CD14-positive monocyte (primary cell): ENCODE data around the gene CCDC88B. TPM values are rescaled to one million over a fixed set of nuclear protein-coding genes. Genes with fewer than 3 reads are reported as not detected.

Source experiments
- DNase-seq, 3 donors: peaks; one replicate each; pipeline ENCODE4 v3.0.0-alpha.2; 2011 to 2022
- H2AFZ ChIP-seq: 2 replicates; pipeline ENCODE4 v1.6.0; 2012; ENCODE audit warnings: mild to moderate bottlenecking, low read depth, low read length, inconsistent platforms; ENCODE audit not compliant: insufficient read depth, poor library complexity, severe bottlenecking
- H3K27ac ChIP-seq, 2 donors: 1 replicate in 1 of 2; 2 replicates in 1 of 2; pipeline ENCODE4 v1.5.1; 2012 to 2013; ENCODE audit warnings: low read length in 2 of 2, control low read depth in 1 of 2, inconsistent platforms in 1 of 2, low read depth in 1 of 2, mild to moderate bottlenecking in 1 of 2
- H3K27me3 ChIP-seq, 2 donors: one replicate each; pipeline versions ENCODE4 v1.6.0 to v1.6.1; 2011 to 2013; ENCODE audit warnings: low read length in 2 of 2; ENCODE audit not compliant: control insufficient read depth in 2 of 2, insufficient read depth in 2 of 2
- H3K36me3 ChIP-seq, 2 donors: replicated peaks in 1 of 2; 1 replicate in 1 of 2; 2 replicates in 1 of 2; pipeline versions ENCODE4 v1.5.1 to v1.6.1; 2012 to 2013; ENCODE audit warnings: low read length in 2 of 2, control low read depth in 1 of 2, inconsistent platforms in 1 of 2, mild to moderate bottlenecking in 1 of 2; ENCODE audit not compliant: insufficient read depth in 2 of 2, control insufficient read depth in 1 of 2
- H3K4me1 ChIP-seq, 2 donors: 1 replicate in 1 of 2; 2 replicates in 1 of 2; pipeline versions ENCODE4 v1.5.1 to v1.6.1; 2012 to 2013; ENCODE audit warnings: low read length in 2 of 2, control low read depth in 1 of 2, inconsistent platforms in 1 of 2, mild to moderate bottlenecking in 1 of 2, moderate library complexity in 1 of 2; ENCODE audit not compliant: insufficient read depth in 2 of 2, control insufficient read depth in 1 of 2
- H3K4me2 ChIP-seq: replicated peaks from 2 replicates; pipeline ENCODE3; 2012; ENCODE audit warnings: low read length, moderate library complexity, mild to moderate bottlenecking; ENCODE audit not compliant: poor library complexity, severe bottlenecking; ENCODE audit errors: extremely low read depth
- H3K4me3 ChIP-seq, 3 experiments: fragments of 200-600 bp in 1 of 3; sonication (generic) in 1 of 3; replicated peaks in 1 of 3; 1 replicate in 2 of 3; 2 replicates in 1 of 3; pipeline ENCODE4 v1.5.1; 2011 to 2013; ENCODE audit warnings: low read length in 3 of 3, mild to moderate bottlenecking in 3 of 3, control low read depth in 2 of 3, low read depth in 2 of 3, inconsistent platforms in 1 of 3, moderate library complexity in 1 of 3
- H3K79me2 ChIP-seq: 2 replicates; pipeline ENCODE4 v1.6.0; 2012; ENCODE audit warnings: mild to moderate bottlenecking, control low read depth, inconsistent platforms, low read length, moderate library complexity; ENCODE audit not compliant: insufficient read depth
- H3K9ac ChIP-seq: 2 replicates; pipeline ENCODE4 v1.6.0; 2017; ENCODE audit warnings: low read length, mild to moderate bottlenecking; ENCODE audit not compliant: insufficient read depth, poor library complexity, severe bottlenecking
- H3K9me3 ChIP-seq, 2 donors: replicated peaks in 1 of 2; 1 replicate in 1 of 2; 2 replicates in 1 of 2; pipeline versions ENCODE4 v1.5.1 to v1.6.1; 2012 to 2013; ENCODE audit warnings: low read length in 2 of 2, control low read depth in 1 of 2; ENCODE audit not compliant: control insufficient read depth in 1 of 2, insufficient read depth in 1 of 2
- H4K20me1 ChIP-seq: 2 replicates; pipeline ENCODE4 v1.6.0; 2012; ENCODE audit warnings: mild to moderate bottlenecking, low read length, control low read depth, moderate library complexity; ENCODE audit not compliant: insufficient read depth
- H3K27ac Mint-ChIP-seq, 7 donors: one replicate each; pipeline ENCODE4 v1.8.0; 2020; ENCODE audit warnings: mild to moderate bottlenecking in 7 of 7, mixed read lengths in 7 of 7, moderate library complexity in 6 of 7, inconsistent platforms in 2 of 7
- H3K27me3 Mint-ChIP-seq, 3 donors: one replicate each; pipeline ENCODE4 v1.8.0; 2021 to 2022; ENCODE audit warnings: low read depth in 3 of 3, mild to moderate bottlenecking in 3 of 3, mixed read lengths in 3 of 3, moderate library complexity in 3 of 3, inconsistent platforms in 1 of 3
- H3K36me3 Mint-ChIP-seq, 2 donors: one replicate each; pipeline ENCODE4 v1.8.0; 2020; ENCODE audit warnings: mixed read lengths in 2 of 2, inconsistent platforms in 1 of 2, mild to moderate bottlenecking in 1 of 2
- H3K4me1 Mint-ChIP-seq: one replicate; pipeline ENCODE4 v1.8.0; 2020; ENCODE audit warnings: mild to moderate bottlenecking, mixed read lengths
- H3K4me3 Mint-ChIP-seq, 2 donors: one replicate each; pipeline ENCODE4 v1.8.0; 2020; ENCODE audit warnings: mild to moderate bottlenecking in 2 of 2, mixed read lengths in 2 of 2, moderate library complexity in 1 of 2
- H3K9me3 Mint-ChIP-seq, 7 donors: one replicate each; pipeline ENCODE4 v1.8.0; 2020 to 2022; ENCODE audit warnings: mixed read lengths in 7 of 7, mild to moderate bottlenecking in 6 of 7, moderate library complexity in 6 of 7, inconsistent platforms in 2 of 7
- CTCF ChIP-seq: fragments of 200-600 bp; IDR thresholded peaks from one replicate; pipeline ENCODE4 v1.8.0; 2022; ENCODE audit warnings: antibody characterized with exemption, mild to moderate bottlenecking
- WGBS: methylation state at CpG from one replicate; pipeline ENCODE4 v1.1.5; 2013; ENCODE audit warnings: missing lambda C conversion rate; ENCODE audit not compliant: insufficient coverage; 5-methylcytosine and 5-hydroxymethylcytosine counted together
- intact Hi-C, 2 donors: fragments of 100-400 bp; cut with micrococcal nuclease; formaldehyde crosslinking; loops; one replicate each; pipeline versions ENCODE4 v1.15.0 to v1.15.1; 2023
- polyA plus RNA-seq, 3 donors: library from polyadenylated mRNA; depleted of rRNA in 1 of 3; unstranded in 2 of 3; stranded (reverse) in 1 of 3; fragments of 300-500 nt in 2 of 3; fragments of >200 nt in 1 of 3; fragmentation: Illumina TruSeq in 2 of 3; gene quantifications; 1 replicate in 2 of 3; 2 replicates in 1 of 3; pipeline ENCODE4 v1.2.3, GENCODE V29; 2012 to 2021

CCDC88B gene
- polyA plus RNA-seq, 3 donors: 8.2 to 215 (median 18.9) TPM

- Mint-ChIP-seq H3K27ac (peak overlapping the region in 5 of 7 donors; percentile 15 to 71 (median 41)), H3K36me3 (peaks cover 26 to 59% of the 10 kb centered on the region in 2 donors), H3K9me3 (no peaks in the 10 kb centered on the region), H3K4me3 (peak overlapping the region in 1 of 2 donors; percentile 71), H3K4me1 (peaks cover 34% of the 10 kb centered on the region), H3K27me3 (no peaks in the 10 kb centered on the region)
- H3K27ac ChIP-seq: peak overlapping the region; percentile 24 to 34
- peaks cover 86% of the 10 kb centered on the region for H4K20me1 ChIP-seq
- peaks cover 43 to 60% of the 10 kb centered on the region in 2 donors for H3K36me3 ChIP-seq
- H2AFZ ChIP-seq: no peak overlapping the region
- H3K9me3 ChIP-seq: no peaks in the 10 kb centered on the region
- 8% methylated on average over 17 of the region's 23 CpGs for WGBS
- peaks cover 20% of the 10 kb centered on the region for H3K79me2 ChIP-seq
- intact Hi-C loops: loop anchor here (5.0 kb wide), 1 partner anchor 38 kb away; the partner anchor contains the start of genes PRDX5 (in 2 of the 2) and TRMT112 (in 2 of the 2)
- H3K9ac ChIP-seq: no peak overlapping the region
- DNase-seq: peak; percentile 60 to 84 (median 76)
- H3K4me1 ChIP-seq: peaks cover 36 to 51% of the 10 kb centered on the region in 2 donors
- H3K4me2 ChIP-seq: peak overlapping the region; percentile 37
- no peaks in the 10 kb centered on the region for H3K27me3 ChIP-seq
- H3K4me3 ChIP-seq: no peak overlapping the region
- peak; percentile 63 for TF ChIP-seq CTCF
These were observed 15.3 kb downstream of the CCDC88B start for GRCh38 chr11:64355078-64355940.

DNA sequence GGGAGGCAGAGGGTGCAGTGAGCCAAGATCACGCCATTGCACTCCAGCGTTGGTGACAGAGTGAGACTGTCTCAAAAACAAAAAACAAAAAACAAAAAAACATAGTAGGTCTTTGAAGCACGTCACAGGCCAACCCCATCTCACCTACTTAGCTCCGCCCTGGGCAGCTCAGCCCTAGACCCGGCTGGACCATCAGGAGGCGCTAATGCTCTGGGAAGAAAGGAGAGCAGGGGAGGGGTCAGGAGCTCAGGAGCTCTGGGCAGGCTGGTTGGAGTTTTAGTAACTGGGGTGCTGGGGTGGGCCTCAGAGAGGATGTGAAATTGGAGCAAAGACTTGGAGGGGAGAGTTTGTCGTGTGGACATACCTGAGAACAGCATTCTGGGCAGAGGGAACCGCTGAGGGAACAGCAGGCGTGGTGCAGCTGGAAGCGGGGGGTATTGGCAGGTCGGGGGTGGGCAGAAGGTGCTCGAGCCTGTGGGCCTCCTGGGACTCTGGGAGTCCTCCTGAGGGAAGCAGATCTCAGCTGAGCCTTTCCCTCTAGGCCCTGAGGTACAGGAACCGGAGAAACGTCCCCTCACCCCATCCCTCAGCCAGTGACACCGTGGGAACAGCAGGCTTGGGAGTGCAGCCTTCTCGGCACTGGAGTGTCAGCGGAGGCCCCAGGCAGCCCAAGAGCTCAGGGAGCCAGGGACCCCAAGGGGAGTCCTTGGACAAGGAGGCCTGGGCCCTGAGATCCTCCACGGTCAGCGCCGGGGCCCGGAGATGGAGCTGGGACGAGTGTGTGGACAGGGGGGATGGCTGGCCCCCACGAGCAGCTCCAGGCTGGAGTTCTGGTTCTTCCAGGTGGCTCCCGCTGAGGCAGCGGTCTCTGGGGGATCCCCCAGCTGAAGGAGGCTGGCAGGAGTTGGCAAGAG is 16.8 kb downstream of the CCDC88B start:
- H4K20me1 ChIP-seq: peaks cover 85% of the 10 kb centered on the region
- H3K27me3 ChIP-seq: no peaks in the 10 kb centered on the region
- H3K27ac ChIP-seq: no peak overlapping the region
- H3K4me2 ChIP-seq: no peak overlapping the region
- peaks cover 26 to 56% of the 10 kb centered on the region in 2 donors for H3K36me3 Mint-ChIP-seq
- no peaks in the 10 kb centered on the region for H3K27me3 Mint-ChIP-seq
- H3K36me3 ChIP-seq: peaks cover 39 to 57% of the 10 kb centered on the region in 2 donors
- no peaks in the 10 kb centered on the region for H3K9me3 Mint-ChIP-seq
- H3K9me3 ChIP-seq: no peaks in the 10 kb centered on the region
- WGBS: 90% methylated on average over 16 of the region's 25 CpGs
- intact Hi-C loops: loop anchor here (5.0 kb wide), 1 partner anchor 39 kb away; the partner anchor contains the start of genes PRDX5 (in 2 of the 2) and TRMT112 (in 2 of the 2)
- peaks cover 47 to 65% of the 10 kb centered on the region in 2 donors for H3K4me1 ChIP-seq
- no peak overlapping the region for H3K4me3 Mint-ChIP-seq
- no peak overlapping the region for H3K4me3 ChIP-seq
- no peak for DNase-seq
- H3K79me2 ChIP-seq: peaks cover 34% of the 10 kb centered on the region
- peaks cover 46% of the 10 kb centered on the region for H3K4me1 Mint-ChIP-seq
- peak; percentile 19 for TF ChIP-seq CTCF
- H3K9ac ChIP-seq: no peak overlapping the region
- H3K27ac Mint-ChIP-seq: peak overlapping the region in 3 of 7 donors; percentile 9 to 57 (median 30)
- no peak overlapping the region for H2AFZ ChIP-seq
